ENCODE measurements around the gene MIPOL1. TPM values are rescaled to one million over a fixed set of nuclear protein-coding genes. Genes with fewer than 3 reads are reported as not detected.

MIPOL1 gene
- total and polyA plus RNA-seq, 9 of the 15 experiments (the other 6 are each of a cell fraction or from before 2014, with no cell fraction given), result 6.7 to 21.9 (median 12.4) TPM

DNA sequence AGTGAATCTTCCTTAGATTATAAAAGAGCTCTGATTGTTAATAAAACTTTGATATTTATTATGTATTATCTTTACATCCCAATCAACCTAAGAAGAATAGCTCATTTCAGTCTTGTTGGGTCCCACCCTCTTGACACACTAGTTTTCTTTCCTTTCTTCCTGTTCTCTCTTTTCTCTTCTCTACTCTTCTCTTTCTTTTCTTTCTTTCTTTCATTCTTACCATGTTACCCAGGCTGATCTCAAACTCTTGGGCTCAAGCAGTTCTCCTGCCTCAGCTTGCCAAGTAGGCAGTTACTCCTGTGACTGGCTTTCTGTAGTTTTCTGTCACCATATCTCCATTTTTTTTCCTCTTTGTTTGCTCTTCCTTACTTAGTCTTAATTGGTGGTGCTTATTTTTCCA lies 177.8 kb downstream of the MIPOL1 start:
- H3K4me2 ChIP-seq (ENCODE audit: insufficient read depth, low read length), result no peak overlapping the region
- intact Hi-C loops (cut with micrococcal nuclease) (no loop called here), in situ Hi-C loops (cut with MboI) (no loop called here)
- no peak overlapping the region for H3K27ac ChIP-seq (ENCODE audit: extremely low read depth, low read depth, low read length)
- CTCF ChIA-PET (ENCODE audit: low intra/inter-chr PET ratio), result no interaction called here
- H3K9me3 ChIP-seq (replicated peaks; ENCODE audit: control insufficient read depth, insufficient read depth, low read depth, low read length), result no peaks in the 10 kb centered on the region
- POLR2A ChIA-PET, result no interaction called here
- no peak overlapping the region for H3K4me3 ChIP-seq
- no TSS peak for BruUV-seq (replicated peaks)
- no peaks in the 10 kb centered on the region for H3K27me3 ChIP-seq (ENCODE audit: control insufficient read depth in 2 of 2, insufficient read depth in 2 of 2, low read length in 2 of 2)
- no peak for ATAC-seq
- H3K4me1 ChIP-seq (replicated peaks in 1 of 2; ENCODE audit: control insufficient read depth in 2 of 2, insufficient read depth in 2 of 2, low read length in 2 of 2), result no peaks in the 10 kb centered on the region
- FAIRE-seq, result no peak
- no peak overlapping the region for H2AFZ ChIP-seq (ENCODE audit: low read depth, low read length)
- no peaks in the 10 kb centered on the region for H3K9me1 ChIP-seq (ENCODE audit: control insufficient read depth, insufficient read depth, low read length)
- no peak for DNase-seq (ENCODE audit: extremely low read depth in 1 of 4, low spot score in 3 of 4)
- no peaks in the 10 kb centered on the region for H3K36me3 ChIP-seq (ENCODE audit: control insufficient read depth, insufficient read depth, low read length)
- no peak overlapping the region for H3K9ac ChIP-seq (ENCODE audit: insufficient read depth in 1 of 2, low read depth in 2 of 2, low read length in 2 of 2)
- H3K79me2 ChIP-seq (ENCODE audit: control insufficient read depth, insufficient read depth, low read length), result no peaks in the 10 kb centered on the region
- no peaks in the 10 kb centered on the region for H4K20me1 ChIP-seq (replicated peaks; ENCODE audit: control insufficient read depth, insufficient read depth, low read length)
- no peak for TF ChIP-seq RBM25 (IDR thresholded peaks at IDR 0.05; ENCODE audit: low read depth, low read length, severe bottlenecking)
- TF ChIP-seq, protein P1, sequence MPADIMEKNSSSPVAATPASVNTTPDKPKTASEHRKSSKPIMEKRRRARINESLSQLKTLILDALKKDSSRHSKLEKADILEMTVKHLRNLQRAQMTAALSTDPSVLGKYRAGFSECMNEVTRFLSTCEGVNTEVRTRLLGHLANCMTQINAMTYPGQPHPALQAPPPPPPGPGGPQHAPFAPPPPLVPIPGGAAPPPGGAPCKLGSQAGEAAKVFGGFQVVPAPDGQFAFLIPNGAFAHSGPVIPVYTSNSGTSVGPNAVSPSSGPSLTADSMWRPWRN (IDR thresholded peaks at IDR 0.05; ENCODE audit: low read depth), result no peak
- TF ChIP-seq ZNF280B (CRISPR knock-in tag; IDR thresholded peaks at IDR 0.05), result no peak
- no peak for TF ChIP-seq TAL1 (IDR thresholded peaks at IDR 0.05)
- no peak for TF ChIP-seq PCBP2 (IDR thresholded peaks at IDR 0.05; ENCODE audit: low read depth, low read length, poor library complexity, severe bottlenecking)
- no peak for TF ChIP-seq RREB1 (CRISPR knock-in tag; IDR thresholded peaks at IDR 0.05)
- TF ChIP-seq ZFP30 (CRISPR knock-in tag; IDR thresholded peaks at IDR 0.05; ENCODE audit: borderline replicate concordance), result no peak
- no peak for TF ChIP-seq DNMT1 (IDR thresholded peaks at IDR 0.05)
- no peak for TF ChIP-seq SP1 (CRISPR knock-in tag; IDR thresholded peaks at IDR 0.05)
- no peak for TF ChIP-seq ZNF75A (CRISPR knock-in tag; IDR thresholded peaks at IDR 0.05)
- TF ChIP-seq, protein P2, sequence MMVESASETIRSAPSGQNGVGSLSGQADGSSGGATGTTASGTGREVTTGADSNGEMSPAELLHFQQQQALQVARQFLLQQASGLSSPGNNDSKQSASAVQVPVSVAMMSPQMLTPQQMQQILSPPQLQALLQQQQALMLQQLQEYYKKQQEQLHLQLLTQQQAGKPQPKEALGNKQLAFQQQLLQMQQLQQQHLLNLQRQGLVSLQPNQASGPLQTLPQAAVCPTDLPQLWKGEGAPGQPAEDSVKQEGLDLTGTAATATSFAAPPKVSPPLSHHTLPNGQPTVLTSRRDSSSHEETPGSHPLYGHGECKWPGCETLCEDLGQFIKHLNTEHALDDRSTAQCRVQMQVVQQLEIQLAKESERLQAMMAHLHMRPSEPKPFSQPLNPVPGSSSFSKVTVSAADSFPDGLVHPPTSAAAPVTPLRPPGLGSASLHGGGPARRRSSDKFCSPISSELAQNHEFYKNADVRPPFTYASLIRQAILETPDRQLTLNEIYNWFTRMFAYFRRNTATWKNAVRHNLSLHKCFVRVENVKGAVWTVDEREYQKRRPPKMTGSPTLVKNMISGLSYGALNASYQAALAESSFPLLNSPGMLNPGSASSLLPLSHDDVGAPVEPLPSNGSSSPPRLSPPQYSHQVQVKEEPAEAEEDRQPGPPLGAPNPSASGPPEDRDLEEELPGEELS (CRISPR knock-in tag; IDR thresholded peaks at IDR 0.05; ENCODE audit: borderline replicate concordance), result no peak
- no peak for TF ChIP-seq YBX1 (IDR thresholded peaks at IDR 0.05)
- TF ChIP-seq ZNF764 (CRISPR knock-in tag; IDR thresholded peaks at IDR 0.05; ENCODE audit: low read depth), result no peak
- TF ChIP-seq THRAP3 (IDR thresholded peaks at IDR 0.05; ENCODE audit: borderline replicate concordance), result no peak
- no peak for TF ChIP-seq ZNF445 (CRISPR knock-in tag; IDR thresholded peaks at IDR 0.05; ENCODE audit: low read depth)

Data from K562 (cell line).